Tibial nerve (tissue), 4 donors: ENCODE measurements around the gene KCNG4. TPM values are rescaled to one million over a fixed set of nuclear protein-coding genes. Genes with fewer than 3 reads are reported as not detected.

Experiments
- DNase-seq, 2 donors: peaks; one replicate each; pipeline ENCODE4 v3.0.0-alpha.2; 2019; ENCODE audit warnings: low spot score in 2 of 2
- H3K27ac ChIP-seq, 4 donors: fragments of 200-600 bp; sonication (generic) in 3 of 4; one replicate each; pipeline ENCODE4 v1.5.1; 2017 to 2019; ENCODE audit warnings: mild to moderate bottlenecking in 1 of 4
- H3K27me3 ChIP-seq, 2 donors: fragments of 200-600 bp; sonication (generic) in 1 of 2; one replicate each; pipeline versions ENCODE4 v1.5.1 to v1.6.0; 2017 to 2019
- H3K36me3 ChIP-seq, 3 donors: fragments of 200-600 bp; sonication (generic); one replicate each; pipeline ENCODE4 v1.5.1; 2018 to 2019
- H3K4me1 ChIP-seq, 4 donors: fragments of 200-600 bp; sonication (generic) in 3 of 4; one replicate each; pipeline ENCODE4 v1.5.1; 2017 to 2019
- H3K4me3 ChIP-seq, 4 donors: fragments of 200-600 bp; sonication (generic) in 3 of 4; one replicate each; pipeline ENCODE4 v1.5.1; 2017 to 2019; ENCODE audit warnings: mild to moderate bottlenecking in 1 of 4, moderate library complexity in 1 of 4
- H3K9me3 ChIP-seq, 4 donors: fragments of 200-600 bp; sonication (generic) in 3 of 4; one replicate each; pipeline ENCODE4 v1.5.1; 2017 to 2019
- EP300 ChIP-seq, 2 donors: sonication (generic); formaldehyde crosslinking; IDR thresholded peaks; one replicate each; pipeline ENCODE4 v1.6.1; 2017; ENCODE audit warnings: antibody characterized with exemption in 2 of 2, mild to moderate bottlenecking in 1 of 2
- POLR2A ChIP-seq, 2 donors: fragments of 450-650 bp; IDR thresholded peaks; one replicate each; pipeline ENCODE4 v1.6.1; 2017; ENCODE audit warnings: antibody characterized with exemption in 2 of 2, mild to moderate bottlenecking in 2 of 2, moderate library complexity in 2 of 2
- WGBS, 2 donors: methylation state at CpG; one replicate each; pipeline ENCODE4 v1.1.5; 2018; 5-methylcytosine and 5-hydroxymethylcytosine counted together
- total RNA-seq, 4 donors: library from RNA; depleted of rRNA; stranded (reverse); fragments of >200 nt; gene quantifications; one replicate each; pipeline ENCODE4 v1.1.0, GENCODE V29; 2016
- TF ChIP-seq, protein P1 (sequence below), 5 experiments: fragments of 200-600 bp in 3 of 5; fragments of 450-650 bp in 2 of 5; sonication (generic) in 3 of 5; IDR thresholded peaks; one replicate each; pipeline ENCODE4 v1.5.1; 2016 to 2019; ENCODE audit warnings: antibody characterized with exemption in 5 of 5, mild to moderate bottlenecking in 3 of 5, moderate library complexity in 2 of 5

Gene KCNG4
- total RNA-seq, 4 donors from 2014 or later, result 0.30 TPM; not detected in 3

DNA sequence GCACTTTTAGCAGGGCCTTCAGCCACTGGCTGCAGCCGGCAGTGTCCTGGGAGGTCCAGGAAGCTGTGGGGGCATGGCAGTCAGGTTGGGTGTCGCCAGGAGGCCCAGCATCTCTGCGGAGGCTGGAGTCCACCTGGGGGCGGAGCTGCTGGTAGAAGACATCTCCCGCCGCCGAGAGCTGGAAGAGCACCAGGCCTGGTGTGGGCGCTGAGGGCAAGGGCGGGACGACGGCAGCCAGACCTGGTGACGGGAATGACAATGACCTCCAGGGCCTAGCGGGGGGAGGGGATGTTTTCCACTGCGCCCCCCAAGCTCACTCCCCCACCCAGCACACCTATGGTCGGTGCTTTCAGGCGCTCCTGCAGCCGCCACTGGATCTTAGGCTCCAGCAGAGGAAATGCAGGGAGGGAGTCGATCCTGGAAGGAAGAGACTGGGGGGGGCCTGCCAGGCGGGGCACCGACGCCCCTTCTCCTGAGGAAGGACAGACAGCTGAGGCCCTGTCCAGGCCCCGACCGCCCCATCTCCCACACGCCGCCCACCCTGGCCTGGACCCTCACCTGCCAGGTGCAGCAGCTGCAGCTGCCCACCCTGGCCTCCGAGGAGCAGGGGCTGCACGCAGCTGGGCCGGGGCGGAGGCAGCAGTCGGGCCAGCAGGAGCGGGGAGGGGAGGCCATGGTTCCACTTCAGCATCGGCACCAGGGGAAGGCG is 60.0 kb downstream of the KCNG4 start:
- peaks cover 0 to 51% (median 31%) of the 10 kb centered on the region in 4 donors for H3K4me1 ChIP-seq
- no peaks in the 10 kb centered on the region for H3K27me3 ChIP-seq
- H3K9me3 ChIP-seq, result no peaks in the 10 kb centered on the region
- no peak for DNase-seq
- no peak overlapping the region for H3K4me3 ChIP-seq
- peak overlapping the region in 2 of 4 donors; percentile 26 to 90 for H3K27ac ChIP-seq
- WGBS, 2 donors, result 85 to 86% methylated on average over 19 to 30 of the region's 33 CpGs
- TF ChIP-seq, protein P1, sequence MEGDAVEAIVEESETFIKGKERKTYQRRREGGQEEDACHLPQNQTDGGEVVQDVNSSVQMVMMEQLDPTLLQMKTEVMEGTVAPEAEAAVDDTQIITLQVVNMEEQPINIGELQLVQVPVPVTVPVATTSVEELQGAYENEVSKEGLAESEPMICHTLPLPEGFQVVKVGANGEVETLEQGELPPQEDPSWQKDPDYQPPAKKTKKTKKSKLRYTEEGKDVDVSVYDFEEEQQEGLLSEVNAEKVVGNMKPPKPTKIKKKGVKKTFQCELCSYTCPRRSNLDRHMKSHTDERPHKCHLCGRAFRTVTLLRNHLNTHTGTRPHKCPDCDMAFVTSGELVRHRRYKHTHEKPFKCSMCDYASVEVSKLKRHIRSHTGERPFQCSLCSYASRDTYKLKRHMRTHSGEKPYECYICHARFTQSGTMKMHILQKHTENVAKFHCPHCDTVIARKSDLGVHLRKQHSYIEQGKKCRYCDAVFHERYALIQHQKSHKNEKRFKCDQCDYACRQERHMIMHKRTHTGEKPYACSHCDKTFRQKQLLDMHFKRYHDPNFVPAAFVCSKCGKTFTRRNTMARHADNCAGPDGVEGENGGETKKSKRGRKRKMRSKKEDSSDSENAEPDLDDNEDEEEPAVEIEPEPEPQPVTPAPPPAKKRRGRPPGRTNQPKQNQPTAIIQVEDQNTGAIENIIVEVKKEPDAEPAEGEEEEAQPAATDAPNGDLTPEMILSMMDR (IDR thresholded peaks at IDR 0.05), result no peak
- TF ChIP-seq POLR2A (IDR thresholded peaks at IDR 0.05) (no peak), EP300 (IDR thresholded peaks at IDR 0.05) (no peak)
- H3K36me3 ChIP-seq, result peaks cover 0 to 66% (median 14%) of the 10 kb centered on the region in 3 donors

GRCh38 chr16:84178892-84179611 is 60.8 kb downstream of the KCNG4 start:
- DNase-seq, result no peak
- Histone ChIP-seq H3K36me3 (peaks cover 0 to 59% (median 14%) of the 10 kb centered on the region in 3 donors), H3K4me3 (no peak overlapping the region), H3K27ac (peak overlapping the region in 3 of 4 donors; percentile 82 to 96 (median 90)), H3K27me3 (no peaks in the 10 kb centered on the region), H3K9me3 (no peaks in the 10 kb centered on the region), H3K4me1 (peaks cover 0 to 46% (median 31%) of the 10 kb centered on the region in 4 donors)
- 76 to 83% methylated on average over 16 to 24 of the region's 28 CpGs for WGBS, 2 donors
- TF ChIP-seq POLR2A (IDR thresholded peaks at IDR 0.05), result no peak
- TF ChIP-seq EP300 (IDR thresholded peaks at IDR 0.05), result no peak
- TF ChIP-seq, protein P1 (IDR thresholded peaks at IDR 0.05), result no peak

- DNase-seq, result no peak
- TF ChIP-seq, protein P1 (IDR thresholded peaks at IDR 0.05), result no peak
- TF ChIP-seq POLR2A (IDR thresholded peaks at IDR 0.05), result no peak
- no peak for TF ChIP-seq EP300 (IDR thresholded peaks at IDR 0.05)
- H3K4me3 ChIP-seq, result no peak overlapping the region
- no peaks in the 10 kb centered on the region for H3K9me3 ChIP-seq
- H3K27ac ChIP-seq, result peak overlapping the region; percentile 76 to 96 (median 86)
- H3K27me3 ChIP-seq, result no peaks in the 10 kb centered on the region
- 67 to 72% methylated on average over 14 to 15 of the region's 15 CpGs for WGBS, 2 donors
- H3K4me1 ChIP-seq, result peaks cover 0 to 42% (median 31%) of the 10 kb centered on the region in 4 donors
- peaks cover 0 to 51% (median 14%) of the 10 kb centered on the region in 3 donors for H3K36me3 ChIP-seq
Measured at GRCh38 chr16:84178146-84178765, 61.6 kb downstream of the KCNG4 start.

DNA sequence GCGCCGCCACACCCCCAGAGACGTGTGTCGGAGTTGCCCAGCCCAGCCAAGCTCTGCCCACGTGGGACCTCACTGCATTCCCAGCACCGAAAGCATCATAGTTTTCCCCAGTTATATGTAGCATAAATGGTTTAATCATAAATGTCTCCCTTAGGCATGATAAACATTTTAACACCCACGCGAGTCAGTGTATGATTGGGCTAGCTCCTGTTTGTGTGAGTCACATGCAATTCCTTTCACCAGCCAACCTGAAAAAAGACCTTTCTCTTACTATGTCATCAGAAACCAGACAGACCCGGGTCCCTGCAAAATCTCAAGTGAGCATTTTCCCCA is 62.1 kb downstream of the KCNG4 start:
- H3K4me1 ChIP-seq, result peaks cover 0 to 42% (median 31%) of the 10 kb centered on the region in 4 donors
- H3K4me3 ChIP-seq, result no peak overlapping the region
- no peaks in the 10 kb centered on the region for H3K27me3 ChIP-seq
- TF ChIP-seq, protein P1 (IDR thresholded peaks at IDR 0.05), result no peak
- no peak for TF ChIP-seq EP300 (IDR thresholded peaks at IDR 0.05)
- TF ChIP-seq POLR2A (IDR thresholded peaks at IDR 0.05), result no peak
- peak overlapping the region; percentile 76 to 96 (median 86) for H3K27ac ChIP-seq
- WGBS, 2 donors, result 19 to 24% methylated on average over 9 of the region's 9 CpGs
- no peak for DNase-seq
- H3K36me3 ChIP-seq, result peaks cover 0 to 46% (median 14%) of the 10 kb centered on the region in 3 donors
- no peaks in the 10 kb centered on the region for H3K9me3 ChIP-seq
